DMS79 (cell line): ENCODE results near the gene JUND.

Experiments used
- DNase-seq: peaks from one replicate; lab custom pipeline; 2025; lab: John Stamatoyannopoulos, UW

JUND gene

GRCh38 chr19:18289471-18290301 is 8.3 kb upstream of the JUND start:
- DNase-seq, result no peak

- DNase-seq, result no peak
Measured at GRCh38 chr19:18287836-18288772, 6.7 kb upstream of the JUND start.

GRCh38 chr19:18286973-18287635 is 5.7 kb upstream of the JUND start:
- DNase-seq, result no peak

- DNase-seq, result no peak
Measured at GRCh38 chr19:18284712-18285360, 3.4 kb upstream of the JUND start.

- DNase-seq, result no peak
Measured at GRCh38 chr19:18283338-18283737, 1.9 kb upstream of the JUND start.

GRCh38 chr19:18282788-18283141 is 1.3 kb upstream of the JUND start:
- no peak for DNase-seq

GRCh38 chr19:18282021-18282787 is 782 bp upstream of the JUND start:
- peak; percentile 89 for DNase-seq

- DNase-seq, result peak; percentile 69
Measured at GRCh38 chr19:18280247-18281081, 958 bp downstream of the JUND start.

- DNase-seq, result peak; percentile 88
Measured at GRCh38 chr19:18279516-18280246, 1.7 kb downstream of the JUND start.

GRCh38 chr19:18279266-18279515 is 2.2 kb downstream of the JUND start:
- DNase-seq, result no peak

GRCh38 chr19:18278521-18279265 is 2.7 kb downstream of the JUND start:
- no peak for DNase-seq

GRCh38 chr19:18274781-18275356 is 6.6 kb downstream of the JUND start:
- DNase-seq, result no peak

- DNase-seq, result no peak
Measured at GRCh38 chr19:18274219-18274780, 7.1 kb downstream of the JUND start, which contains the start of gene IQCN. TSS of gene IQCN (minus strand) at chr19:18274452. CDS start at chr19:18269478, 4,974 bp downstream.

- DNase-seq, result no peak
Measured at GRCh38 chr19:18273561-18274218, 7.7 kb downstream of the JUND start.

- no peak for DNase-seq
Measured at GRCh38 chr19:18271433-18271841, 10.0 kb downstream of the JUND start.

- DNase-seq, result no peak
Measured at GRCh38 chr19:18270326-18270725, 11.1 kb downstream of the JUND start.

GRCh38 chr19:18269070-18269723 is 12.2 kb downstream of the JUND start:
- no peak for DNase-seq
